Astrocyte of the hippocampus (primary cell): Measurements from ENCODE around the gene CDIP1.

Experiments used
- DNase-seq: peaks from one replicate; pipeline ENCODE4 v3.0.0; 2011; ENCODE audit warnings: low read depth, low spot score

CDIP1 gene

DNA sequence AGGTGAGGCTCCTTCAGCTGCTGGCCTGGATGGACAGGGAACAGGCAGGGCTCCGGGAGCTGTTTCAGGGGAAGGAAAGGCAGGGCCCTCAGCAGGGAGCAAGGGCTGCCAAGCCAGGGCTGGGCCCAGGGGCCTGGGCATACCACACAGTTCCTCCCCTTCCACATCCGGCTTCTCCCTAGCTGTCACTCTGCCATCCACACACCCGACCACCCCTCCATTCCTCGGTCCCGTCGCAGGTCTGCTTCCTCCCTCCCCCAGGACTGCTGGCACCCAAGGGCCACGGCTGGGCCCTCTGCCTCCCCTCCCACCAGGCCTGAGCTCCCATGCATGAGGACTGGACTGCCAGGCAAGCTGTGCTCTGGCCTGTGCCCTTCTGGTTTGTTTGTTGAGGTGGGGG, 24.0 kb downstream of the CDIP1 start:
- DNase-seq = no peak

DNA sequence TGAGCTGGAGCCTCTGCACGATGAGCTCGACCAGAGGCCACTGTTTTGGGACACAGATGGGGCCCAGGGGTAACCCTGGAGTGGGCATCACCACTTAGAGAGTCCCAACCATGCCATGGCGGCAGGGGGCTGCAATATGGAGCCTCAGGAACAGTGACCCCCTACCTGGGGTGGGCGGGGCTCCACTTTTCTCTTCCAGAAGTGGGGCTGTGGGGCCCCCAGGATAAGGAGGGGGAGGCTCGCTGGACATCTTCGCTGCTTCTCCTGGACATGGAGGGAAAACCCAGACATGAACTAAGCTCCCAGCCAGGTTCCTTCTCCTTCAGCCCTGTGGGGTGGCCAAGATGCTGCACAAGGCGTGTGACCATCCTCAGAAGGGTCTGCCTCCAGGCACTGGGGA, 24.7 kb downstream of the CDIP1 start:
- DNase-seq = no peak

DNA sequence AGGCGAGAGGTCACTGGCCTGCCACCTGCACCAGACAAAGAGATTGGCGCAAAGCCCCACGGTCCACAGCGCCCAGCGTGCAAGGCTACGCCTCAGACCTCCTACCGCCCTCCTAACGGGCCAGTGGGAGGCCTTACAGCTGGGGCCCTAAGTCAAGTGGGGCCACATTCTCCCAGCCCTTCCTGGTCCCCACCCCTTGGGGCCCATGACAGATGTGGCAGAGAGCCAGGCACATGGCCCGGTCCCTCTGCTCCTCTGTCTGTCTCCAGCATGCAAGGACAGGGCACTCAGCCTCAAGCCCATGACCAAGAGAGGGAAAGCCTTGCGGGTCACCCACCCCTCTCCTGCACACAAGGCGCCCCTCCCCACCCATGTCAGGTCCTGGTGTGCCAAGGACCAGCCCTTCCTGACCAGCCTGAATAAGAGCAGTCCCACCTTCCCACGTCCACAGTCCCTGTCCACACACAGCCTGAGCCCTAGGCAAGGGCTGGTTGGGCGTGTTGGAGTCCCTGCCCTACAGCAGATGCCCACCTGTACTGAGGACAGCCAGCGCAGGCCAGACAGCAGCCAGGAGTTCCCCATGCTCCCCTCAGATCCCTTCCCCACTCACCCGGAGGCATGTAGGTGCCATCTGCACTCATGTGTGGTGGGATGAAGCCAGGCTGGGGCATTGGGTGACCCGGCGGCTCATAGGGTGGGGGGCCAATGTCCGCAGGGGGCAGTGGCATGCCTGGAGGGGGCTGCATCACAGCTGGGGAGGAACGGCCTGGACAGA, 25.3 kb downstream of the CDIP1 start:
- no peak for DNase-seq

- no peak for DNase-seq
Measured at GRCh38 chr16:4512473-4512872, 26.1 kb downstream of the CDIP1 start.

DNA sequence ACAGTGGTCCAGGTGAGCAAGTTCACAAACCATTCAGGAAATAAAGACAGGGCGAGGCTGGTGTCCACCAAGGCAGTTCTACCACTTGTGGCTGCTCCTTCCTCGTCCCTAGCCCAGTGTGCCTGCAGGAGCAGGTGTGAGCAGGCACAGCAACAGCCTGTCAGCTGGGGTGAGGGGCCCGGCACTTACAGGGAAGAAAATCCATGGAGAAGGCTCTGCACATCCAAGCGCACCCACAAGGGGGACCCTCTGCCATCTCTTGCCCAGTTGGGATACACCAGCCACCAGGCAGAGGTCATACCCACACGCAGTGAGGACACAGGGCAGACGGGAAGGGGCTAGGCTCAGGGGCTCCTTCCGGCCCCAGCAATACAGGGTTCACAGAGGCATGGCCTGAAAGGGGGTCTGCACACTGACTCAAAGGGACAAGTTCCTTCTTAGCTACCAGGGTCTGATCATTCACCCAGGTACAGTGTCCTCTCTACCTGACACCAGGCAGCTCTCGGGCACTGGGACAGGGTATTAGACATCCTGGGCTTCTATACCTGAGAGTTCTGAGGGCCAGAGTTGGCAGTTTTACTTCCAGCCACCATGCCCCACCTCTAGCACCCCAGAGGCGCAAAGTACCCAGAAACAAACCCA, 27.0 kb downstream of the CDIP1 start:
- peak; percentile 67 for DNase-seq

GRCh38 chr16:4510747-4511426, 27.7 kb downstream of the CDIP1 start:
- DNase-seq = no peak

DNA sequence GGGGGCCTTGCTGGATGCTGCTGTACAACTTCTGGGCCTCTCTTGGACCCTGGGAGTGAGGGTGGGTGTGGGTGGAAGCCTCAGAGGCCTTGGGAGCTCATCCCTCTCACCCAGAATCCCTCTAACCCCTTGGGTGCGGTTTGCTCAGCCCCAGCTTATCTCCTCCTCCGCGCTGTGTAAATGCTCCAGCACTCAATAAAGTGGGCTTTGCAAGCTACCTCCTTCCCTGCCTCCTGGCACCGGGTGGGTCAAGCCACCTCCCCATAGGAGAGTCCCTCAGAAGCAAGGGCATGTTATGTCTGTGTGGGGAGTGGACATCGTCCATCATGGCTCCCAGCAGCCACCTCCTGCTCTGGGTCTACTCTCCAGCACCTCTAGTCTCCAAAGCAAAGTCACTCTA, 28.4 kb downstream of the CDIP1 start:
- DNase-seq = no peak

- DNase-seq = no peak
Measured at GRCh38 chr16:4509420-4509819, 29.2 kb downstream of the CDIP1 start.

GRCh38 chr16:4508806-4509205, 29.8 kb downstream of the CDIP1 start:
- DNase-seq = no peak

DNA sequence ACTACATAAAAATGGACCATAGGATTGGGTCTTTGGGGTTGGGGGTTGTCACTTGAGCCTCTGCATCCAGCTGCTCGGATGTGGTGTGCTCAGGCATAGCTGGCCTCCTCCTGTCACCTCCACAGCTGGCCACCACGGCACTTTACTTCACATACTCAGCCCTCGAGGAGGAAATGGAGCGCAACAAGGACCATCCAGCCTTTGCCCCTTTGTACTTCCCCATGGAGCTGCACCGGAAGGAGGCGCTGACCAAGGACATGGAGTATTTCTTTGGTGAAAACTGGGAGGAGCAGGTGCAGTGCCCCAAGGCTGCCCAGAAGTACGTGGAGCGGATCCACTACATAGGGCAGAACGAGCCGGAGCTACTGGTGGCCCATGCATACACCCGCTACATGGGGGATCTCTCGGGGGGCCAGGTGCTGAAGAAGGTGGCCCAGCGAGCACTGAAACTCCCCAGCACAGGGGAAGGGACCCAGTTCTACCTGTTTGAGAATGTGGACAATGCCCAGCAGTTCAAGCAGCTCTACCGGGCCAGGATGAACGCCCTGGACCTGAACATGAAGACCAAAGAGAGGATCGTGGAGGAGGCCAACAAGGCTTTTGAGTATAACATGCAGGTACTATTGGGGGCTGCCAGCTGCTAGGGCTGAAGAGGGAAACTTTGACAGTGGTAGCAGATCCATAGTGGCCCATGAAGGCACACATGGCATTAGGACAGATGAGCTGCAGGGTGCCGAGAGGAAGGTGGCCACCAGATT, 30.8 kb downstream of the CDIP1 start:
- no peak for DNase-seq

- DNase-seq = peak; percentile 85
Measured at GRCh38 chr16:4506450-4506849, 32.1 kb downstream of the CDIP1 start.

DNA sequence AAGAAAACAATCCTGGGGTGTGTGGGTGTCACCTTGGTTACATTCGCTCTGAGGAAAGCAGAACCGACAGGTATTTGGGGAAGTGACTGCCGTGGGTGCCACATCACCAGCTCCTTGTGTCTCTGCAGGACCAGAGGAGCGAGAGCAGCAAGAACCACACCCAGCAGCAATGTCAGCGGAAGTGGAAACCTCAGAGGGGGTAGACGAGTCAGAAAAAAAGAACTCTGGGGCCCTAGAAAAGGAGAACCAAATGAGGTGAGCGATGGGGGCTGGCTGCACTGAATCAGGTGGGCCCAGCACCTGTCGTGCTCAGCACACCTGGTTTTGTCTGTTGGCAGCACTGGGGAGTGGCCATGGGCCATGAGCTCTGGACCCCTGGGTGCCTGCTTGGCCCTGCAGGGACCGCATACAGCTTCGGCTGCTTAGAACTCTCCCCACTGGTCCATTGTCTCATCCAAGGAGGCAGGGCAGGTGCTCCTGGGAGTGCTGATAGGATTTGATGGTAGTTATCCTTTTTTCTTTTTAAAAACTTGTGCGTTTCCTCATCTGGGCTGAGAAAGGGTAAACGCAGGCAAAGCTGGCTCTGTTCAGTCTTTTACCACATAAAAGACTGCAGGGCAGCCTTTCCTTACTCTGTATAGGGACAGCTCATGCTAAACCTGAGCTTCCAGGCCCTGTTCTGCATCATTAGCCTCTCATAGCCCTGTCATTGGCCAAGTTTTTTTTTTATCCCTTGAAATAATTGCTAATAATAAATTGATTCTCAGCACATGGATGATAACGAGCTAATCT, 33.0 kb downstream of the CDIP1 start:
- no peak for DNase-seq

DNA sequence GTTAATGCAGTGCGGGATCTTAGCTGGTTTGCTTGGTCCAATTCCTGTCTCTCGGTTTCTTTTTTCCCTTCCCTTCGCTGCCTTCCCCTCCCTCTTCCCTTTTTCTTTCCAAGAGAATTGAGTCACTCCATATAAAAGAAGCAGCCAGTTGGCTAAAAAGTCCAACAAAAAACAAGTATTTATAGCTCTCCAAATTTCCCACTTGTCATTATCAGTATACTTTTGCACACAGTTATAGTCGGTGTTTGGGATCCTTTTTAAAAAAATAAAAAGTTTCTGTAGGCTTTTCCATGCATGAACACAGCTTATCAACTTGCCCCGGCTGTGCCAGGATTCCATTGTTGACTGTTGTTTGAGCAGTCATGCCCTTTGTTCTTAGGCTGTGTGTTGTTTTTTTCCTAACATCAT, 37.5 kb downstream of the CDIP1 start:
- DNase-seq = peak; percentile 61

- peak; percentile 88 for DNase-seq
Measured at GRCh38 chr16:4500272-4500671, 38.3 kb downstream of the CDIP1 start.

DNA sequence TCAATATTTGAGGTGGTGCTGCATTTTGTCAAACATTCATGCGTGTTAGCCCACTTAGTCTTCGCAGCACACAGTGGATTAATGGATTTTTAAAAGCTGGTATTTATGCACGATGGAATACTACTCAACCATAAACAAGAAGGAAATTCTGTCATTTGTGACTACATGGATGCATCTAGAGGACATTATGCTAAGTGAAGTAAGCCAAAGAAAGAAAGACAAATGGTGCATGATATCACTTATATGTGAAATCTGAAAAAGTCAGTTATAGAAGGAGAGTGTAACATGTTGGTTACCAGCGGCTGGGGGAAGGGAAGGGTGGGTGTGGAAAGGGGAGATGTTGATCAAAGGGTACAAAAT, 39.4 kb downstream of the CDIP1 start:
- DNase-seq = no peak

- no peak for DNase-seq
Measured at GRCh38 chr16:4498546-4499195, 39.9 kb downstream of the CDIP1 start.

DNA sequence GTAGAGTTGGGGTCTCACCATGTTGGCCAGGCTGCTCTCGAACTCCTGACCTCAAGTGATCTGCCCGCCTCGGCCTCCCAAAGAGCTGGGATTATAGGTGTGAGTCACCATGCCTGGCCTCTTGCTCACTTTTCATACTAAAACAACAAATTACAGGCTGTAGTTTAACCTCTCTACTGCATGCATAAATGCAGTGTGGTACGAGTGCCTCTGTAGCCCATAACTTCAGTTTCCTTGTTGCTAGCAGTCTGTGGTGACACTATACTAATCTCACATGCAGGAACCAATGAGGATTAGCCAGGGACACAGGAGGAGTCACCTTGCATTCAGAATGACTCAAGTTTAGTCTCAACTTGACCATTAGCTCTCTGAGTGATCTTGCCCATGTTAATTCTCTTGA, 42.3 kb downstream of the CDIP1 start:
- DNase-seq = peak; percentile 62

GRCh38 chr16:4495766-4496165, 42.8 kb downstream of the CDIP1 start:
- DNase-seq = no peak

GRCh38 chr16:4494746-4495490, 43.7 kb downstream of the CDIP1 start:
- DNase-seq = peak; percentile 69

GRCh38 chr16:4491898-4492297, 46.7 kb downstream of the CDIP1 start:
- DNase-seq = no peak
